Activated T-cell treated with anti-CD3 and anti-CD28 coated beads for 1 hour (primary cell): ENCODE results near the gene HOOK2.

Source experiments
- DNase-seq: peaks from one replicate; pipeline ENCODE4 v3.0.0-alpha.2; 2020; ENCODE audit warnings: low read depth

The HOOK2 gene

GRCh38 chr19:12794196-12794941 lies 19.0 kb upstream of the HOOK2 start:
- DNase-seq: no peak

- peak; percentile 92 for DNase-seq
These were observed 18.2 kb upstream of the HOOK2 start for GRCh38 chr19:12793290-12794195.

GRCh38 chr19:12792853-12793289 lies 17.5 kb upstream of the HOOK2 start:
- DNase-seq: no peak

DNA sequence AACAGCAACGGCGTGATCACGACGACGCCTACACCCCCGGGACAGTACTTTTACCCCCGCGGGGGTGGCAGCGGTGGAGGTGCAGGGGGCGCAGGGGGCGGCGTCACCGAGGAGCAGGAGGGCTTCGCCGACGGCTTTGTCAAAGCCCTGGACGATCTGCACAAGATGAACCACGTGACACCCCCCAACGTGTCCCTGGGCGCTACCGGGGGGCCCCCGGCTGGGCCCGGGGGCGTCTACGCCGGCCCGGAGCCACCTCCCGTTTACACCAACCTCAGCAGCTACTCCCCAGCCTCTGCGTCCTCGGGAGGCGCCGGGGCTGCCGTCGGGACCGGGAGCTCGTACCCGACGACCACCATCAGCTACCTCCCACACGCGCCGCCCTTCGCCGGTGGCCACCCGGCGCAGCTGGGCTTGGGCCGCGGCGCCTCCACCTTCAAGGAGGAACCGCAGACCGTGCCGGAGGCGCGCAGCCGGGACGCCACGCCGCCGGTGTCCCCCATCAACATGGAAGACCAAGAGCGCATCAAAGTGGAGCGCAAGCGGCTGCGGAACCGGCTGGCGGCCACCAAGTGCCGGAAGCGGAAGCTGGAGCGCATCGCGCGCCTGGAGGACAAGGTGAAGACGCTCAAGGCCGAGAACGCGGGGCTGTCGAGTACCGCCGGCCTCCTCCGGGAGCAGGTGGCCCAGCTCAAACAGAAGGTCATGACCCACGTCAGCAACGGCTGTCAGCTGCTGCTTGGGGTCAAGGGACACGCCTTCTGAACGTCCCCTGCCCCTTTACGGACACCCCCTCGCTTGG lies 16.9 kb upstream of the HOOK2 start:
- peak; percentile 56 for DNase-seq

- peak; percentile 95 for DNase-seq
These were observed 16.1 kb upstream of the HOOK2 start, which contains the start of gene JUNB for GRCh38 chr19:12791345-12792050. TSS of gene JUNB (plus strand) at chr19:12791486. CDS start at chr19:12791772, 286 bp downstream.

GRCh38 chr19:12790628-12791344 lies 15.4 kb upstream of the HOOK2 start:
- no peak for DNase-seq

- DNase-seq: peak; percentile 82
These were observed 14.7 kb upstream of the HOOK2 start for GRCh38 chr19:12789904-12790619.

DNA sequence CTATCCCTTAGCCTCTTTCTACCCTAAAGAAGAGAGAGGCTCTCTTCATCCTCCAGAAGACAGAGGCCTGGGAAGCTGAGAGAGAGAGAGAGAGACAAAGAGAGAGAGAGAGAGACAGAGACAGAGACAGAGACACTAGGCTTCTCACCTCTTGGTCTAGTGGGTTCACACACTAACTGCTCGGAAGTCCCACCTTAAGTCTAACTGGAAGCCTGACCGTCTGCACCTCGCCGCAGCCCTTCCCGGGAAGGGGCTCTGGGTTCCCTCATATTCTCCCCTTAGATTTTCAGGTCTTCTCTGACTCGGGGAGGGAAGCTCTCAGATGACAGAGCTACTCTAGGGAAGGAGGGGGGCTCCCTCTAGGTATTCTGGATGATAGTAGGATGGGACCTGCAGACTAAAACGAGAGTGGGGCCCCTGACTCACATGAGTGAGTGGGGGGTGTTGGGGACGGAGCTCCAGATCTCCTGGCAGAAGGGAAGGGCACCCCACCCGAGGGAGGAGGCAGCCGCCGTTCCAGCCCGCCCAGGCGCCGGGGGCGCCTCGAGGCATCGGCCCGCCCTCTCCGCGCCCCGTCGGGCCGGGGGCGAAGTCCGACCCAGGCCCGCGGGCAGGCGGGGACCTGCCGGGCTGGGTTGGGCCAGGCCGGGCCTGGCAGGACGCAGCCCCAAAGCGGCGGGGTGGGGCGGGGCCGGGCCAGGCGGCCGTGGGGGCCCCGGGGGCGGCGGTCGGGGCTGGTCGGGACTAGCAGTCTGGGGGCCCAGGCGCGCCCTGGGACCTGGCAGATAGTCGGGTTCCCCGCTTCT lies 13.9 kb upstream of the HOOK2 start:
- no peak for DNase-seq

DNA sequence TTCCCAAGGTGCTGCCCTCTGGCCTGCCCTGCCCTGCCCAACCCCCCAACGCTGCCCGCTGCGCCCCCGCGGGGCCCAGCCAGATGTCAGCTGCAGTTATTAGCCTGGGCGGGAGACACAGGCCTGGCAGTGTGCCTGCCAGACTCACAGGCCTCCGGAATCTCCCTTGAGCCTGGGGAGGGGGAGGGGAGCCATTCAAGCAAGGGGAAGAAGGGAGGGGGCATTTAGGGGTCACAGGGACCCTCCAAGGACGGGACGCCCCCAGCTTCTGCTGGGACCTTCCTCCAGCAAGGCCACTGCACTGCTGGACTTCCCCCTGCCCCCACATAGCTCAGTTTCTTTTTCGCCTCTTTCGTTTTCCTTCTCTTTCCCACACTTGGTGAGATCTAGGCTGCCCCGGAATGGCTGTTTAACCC lies 13.3 kb upstream of the HOOK2 start:
- no peak for DNase-seq

DNA sequence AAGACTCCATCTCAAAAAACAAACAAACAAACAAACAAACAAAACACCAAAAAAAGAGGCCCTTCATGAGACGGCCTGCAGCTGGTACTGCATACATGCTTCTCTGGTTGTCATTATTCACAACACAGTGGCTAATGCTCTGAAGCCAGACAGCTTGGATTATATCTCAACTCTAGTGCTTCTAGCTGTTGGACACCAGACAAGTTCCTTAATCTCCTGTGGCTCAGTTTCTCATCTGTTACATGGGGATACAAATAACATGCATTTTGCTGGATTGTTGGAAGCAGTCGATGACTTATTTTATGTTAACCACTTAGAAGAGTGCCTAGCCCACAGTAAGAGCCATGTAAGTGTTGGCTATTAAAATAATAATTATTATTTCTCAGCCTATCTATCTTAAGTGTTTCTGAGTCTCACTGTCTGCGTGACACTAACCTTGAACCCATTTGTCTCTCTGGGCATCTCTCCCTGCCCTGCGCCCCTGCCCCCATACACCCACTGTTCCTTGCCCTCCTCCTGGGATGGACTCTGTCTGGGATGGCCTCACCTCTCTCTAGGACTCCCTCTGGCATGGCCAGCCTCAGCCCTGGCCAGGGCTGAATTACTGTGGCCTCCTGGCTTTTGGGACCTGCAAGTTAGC lies 12.8 kb upstream of the HOOK2 start:
- no peak for DNase-seq

- DNase-seq: no peak
These were observed 12.1 kb upstream of the HOOK2 start for GRCh38 chr19:12787458-12787857.

GRCh38 chr19:12786952-12787351 lies 11.6 kb upstream of the HOOK2 start:
- DNase-seq: no peak

- no peak for DNase-seq
These were observed 11.0 kb upstream of the HOOK2 start for GRCh38 chr19:12786141-12786870.

DNA sequence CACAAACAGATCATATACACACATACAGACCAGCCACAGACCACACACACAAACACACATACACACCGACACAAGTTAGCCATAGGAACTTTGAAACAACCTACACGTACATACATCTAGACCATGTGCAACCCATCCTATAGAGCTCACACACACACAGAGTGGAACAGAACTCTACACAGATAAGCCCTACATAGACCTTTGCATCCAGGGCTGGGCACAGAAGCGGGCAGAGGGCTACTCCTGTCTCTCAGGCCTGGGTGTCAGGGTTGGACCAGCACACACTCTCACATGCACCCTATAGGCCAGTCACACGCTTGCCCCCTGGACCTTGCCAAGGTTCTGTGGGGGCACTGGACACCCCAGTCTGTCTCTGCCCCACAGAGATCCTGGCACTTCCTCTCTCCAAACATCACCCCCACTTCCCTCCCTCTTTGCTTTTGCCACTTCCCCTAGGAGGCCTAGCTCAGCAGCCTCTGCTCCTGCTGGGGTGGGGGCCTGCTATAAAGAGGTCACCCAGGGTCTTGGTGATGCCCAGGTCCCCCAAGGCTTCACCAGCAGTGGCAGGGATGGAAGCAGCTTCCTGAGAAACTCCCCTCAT lies 10.2 kb upstream of the HOOK2 start:
- no peak for DNase-seq

DNA sequence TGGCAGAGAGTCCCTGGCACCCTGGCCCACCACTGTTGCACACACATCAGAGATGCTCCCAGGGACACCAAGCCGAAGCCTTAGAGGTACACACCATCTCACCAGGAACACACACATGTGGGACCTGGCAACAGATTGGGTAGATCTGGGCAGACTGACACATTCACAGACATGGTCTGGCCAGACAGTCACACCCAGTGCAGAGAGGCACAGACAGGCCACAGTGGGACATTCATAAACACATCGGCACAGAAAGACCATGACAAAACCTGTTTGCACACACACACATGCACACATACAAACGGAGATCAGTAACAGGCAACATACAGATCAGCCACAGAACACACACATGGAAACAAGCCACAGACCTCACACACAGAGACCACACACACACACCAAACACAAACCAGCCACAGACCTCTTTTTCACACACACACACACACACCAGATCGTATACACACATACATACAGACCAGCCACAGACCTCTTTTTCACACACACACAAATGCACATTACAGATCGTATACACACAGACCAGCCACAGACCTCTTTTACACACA lies 9.6 kb upstream of the HOOK2 start:
- DNase-seq: no peak

- DNase-seq: no peak
These were observed 9.1 kb upstream of the HOOK2 start for GRCh38 chr19:12784394-12784870.

DNA sequence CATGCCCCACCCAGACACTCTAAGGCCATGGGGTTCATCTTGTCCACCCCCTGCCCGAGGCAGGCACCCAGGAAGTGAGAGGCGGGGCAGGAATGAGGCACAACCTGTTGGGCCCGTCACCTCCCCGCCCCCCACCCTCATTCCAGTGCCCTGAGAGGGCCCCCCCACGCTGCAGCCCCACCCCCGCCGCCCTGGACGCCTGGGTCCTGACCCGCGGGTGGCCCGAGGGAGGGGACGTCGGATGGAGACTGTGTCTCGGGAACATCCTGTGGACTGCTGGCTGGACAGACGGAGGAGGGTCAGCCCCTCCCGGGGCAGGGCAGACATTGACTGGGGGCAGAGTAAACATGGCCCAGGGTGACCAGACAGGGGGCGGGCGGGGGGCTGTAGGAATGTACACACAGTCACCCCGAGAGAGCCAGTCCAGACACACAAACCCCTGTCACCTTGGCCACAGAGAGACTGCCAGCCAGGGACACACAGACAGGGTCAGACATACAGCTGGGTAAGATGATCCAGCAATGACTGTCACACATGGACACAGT lies 8.6 kb upstream of the HOOK2 start:
- no peak for DNase-seq
